Measurements from ENCODE around the gene PKP4.

DNA sequence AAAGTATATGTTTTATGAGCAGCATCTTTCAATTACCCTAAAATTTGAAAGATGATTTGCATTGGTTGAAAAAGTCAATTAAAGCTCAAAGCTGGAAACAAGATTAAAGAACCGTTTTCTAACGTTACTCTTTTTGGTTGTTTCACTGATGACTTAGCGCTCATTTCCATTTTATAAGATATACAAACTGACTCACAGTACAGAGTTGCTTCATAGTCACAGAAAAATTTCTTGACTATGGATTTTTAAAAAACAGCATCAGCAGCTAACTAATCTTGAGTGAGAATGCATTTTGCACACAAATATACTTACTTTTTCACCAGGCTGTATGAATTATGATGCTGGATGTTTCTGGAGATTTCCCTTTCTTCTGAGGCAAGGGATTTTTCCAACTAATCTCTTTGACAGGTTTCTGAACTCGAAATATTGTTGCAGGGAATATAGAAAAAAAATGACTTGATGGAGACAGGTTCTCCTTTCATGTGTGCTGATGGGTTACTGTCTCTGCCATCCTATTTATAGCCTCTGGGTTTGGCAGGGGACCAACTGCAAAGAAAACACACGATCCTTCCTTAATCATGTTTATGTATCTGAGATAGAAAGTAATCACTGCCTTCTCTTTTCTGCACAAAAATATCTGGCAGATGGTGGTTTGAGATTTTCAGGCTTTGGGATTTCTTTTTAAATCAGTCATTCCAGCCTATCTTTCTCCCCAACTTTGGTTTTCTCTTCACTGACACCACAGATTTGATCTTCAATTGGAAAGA lies 209.0 kb downstream of the PKP4 start:
- TF ChIP-seq, protein P1, sequence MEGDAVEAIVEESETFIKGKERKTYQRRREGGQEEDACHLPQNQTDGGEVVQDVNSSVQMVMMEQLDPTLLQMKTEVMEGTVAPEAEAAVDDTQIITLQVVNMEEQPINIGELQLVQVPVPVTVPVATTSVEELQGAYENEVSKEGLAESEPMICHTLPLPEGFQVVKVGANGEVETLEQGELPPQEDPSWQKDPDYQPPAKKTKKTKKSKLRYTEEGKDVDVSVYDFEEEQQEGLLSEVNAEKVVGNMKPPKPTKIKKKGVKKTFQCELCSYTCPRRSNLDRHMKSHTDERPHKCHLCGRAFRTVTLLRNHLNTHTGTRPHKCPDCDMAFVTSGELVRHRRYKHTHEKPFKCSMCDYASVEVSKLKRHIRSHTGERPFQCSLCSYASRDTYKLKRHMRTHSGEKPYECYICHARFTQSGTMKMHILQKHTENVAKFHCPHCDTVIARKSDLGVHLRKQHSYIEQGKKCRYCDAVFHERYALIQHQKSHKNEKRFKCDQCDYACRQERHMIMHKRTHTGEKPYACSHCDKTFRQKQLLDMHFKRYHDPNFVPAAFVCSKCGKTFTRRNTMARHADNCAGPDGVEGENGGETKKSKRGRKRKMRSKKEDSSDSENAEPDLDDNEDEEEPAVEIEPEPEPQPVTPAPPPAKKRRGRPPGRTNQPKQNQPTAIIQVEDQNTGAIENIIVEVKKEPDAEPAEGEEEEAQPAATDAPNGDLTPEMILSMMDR (conservative IDR thresholded peaks at IDR 0.05 in 1 of 2, IDR thresholded peaks at IDR 0.05 in 1 of 2; ENCODE audit: extremely low read depth in 1 of 2, insufficient read depth in 1 of 2, low read depth in 1 of 2, low read length in 2 of 2) = no peak
- no peak for TF ChIP-seq EZH2 (IDR thresholded peaks at IDR 0.05; ENCODE audit: borderline replicate concordance, low read length)
